SH-SY5Y (cell line): ENCODE measurements around the gene MTCL1.

ENCODE experiments used
- GATA2 ChIP-seq: IDR thresholded peaks from 2 replicates; pipeline ENCODE4 v1.6.1; 2011; ENCODE audit warnings: mild to moderate bottlenecking, low read depth, low read length
- GATA3 ChIP-seq: IDR thresholded peaks from 2 replicates; pipeline ENCODE4 v1.6.1; 2011; ENCODE audit warnings: low read depth, mild to moderate bottlenecking, low read length, moderate library complexity

DNA sequence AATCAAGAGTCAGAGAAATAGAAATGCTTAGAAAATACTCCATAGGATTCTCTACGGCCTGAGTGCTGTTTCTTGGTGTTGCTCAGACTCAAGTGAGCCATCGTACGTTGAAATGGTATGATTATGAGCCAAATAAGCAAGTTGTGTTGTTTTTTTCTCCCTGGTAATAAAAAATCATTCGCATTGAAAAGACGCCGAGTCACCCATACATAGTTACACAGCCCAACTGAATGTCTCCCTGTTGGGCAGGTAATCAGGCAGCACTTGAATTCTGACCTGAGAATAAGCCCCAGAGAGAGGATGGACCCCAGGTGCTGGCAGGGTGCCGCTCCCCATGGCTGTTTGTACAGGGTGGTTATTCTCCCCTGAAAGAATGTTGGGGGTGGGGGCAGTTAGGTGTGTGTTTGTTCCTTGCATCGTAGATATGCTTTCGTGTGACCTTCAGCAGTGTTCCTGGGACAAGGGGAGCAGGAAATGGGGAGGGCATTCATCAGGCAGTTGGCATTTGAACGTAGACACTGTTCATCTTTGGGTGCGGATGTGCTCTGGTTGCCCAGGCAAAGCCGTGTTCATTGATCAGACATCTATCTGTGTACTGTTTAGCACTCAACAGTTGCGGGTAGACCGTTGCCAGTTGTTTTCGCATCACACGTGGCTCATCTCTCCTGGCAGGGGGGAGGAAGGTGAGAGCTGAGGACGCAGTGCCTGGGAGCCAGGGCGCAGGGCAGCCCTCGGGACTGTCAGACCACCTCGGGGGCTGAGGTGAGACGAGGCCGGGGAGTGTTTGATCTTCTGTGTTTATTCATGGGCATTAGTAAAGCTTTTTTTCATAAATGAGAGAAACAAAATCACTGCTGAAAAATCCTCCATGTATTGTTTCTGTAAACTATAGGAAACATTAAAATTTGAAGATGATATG, 27.3 kb downstream of the MTCL1 start:
- no peak for TF ChIP-seq GATA2
- no peak for TF ChIP-seq GATA3
